PC-9 (cell line): Measurements from ENCODE around the gene OR2S2. TPM values are rescaled to one million over a fixed set of nuclear protein-coding genes. Genes with fewer than 3 reads are reported as not detected.

Experiments used
- BruUV-seq: library from RNA; stranded (reverse); fragments of 400-500 nt; replicated peaks from 2 replicates; lab custom pipeline; 2021; lab: Mats Ljungman, UMichigan
- CTCF ChIA-PET: fragments of 300-600 bp; sonication (Branson Sonifier 250); formaldehyde crosslinking; loops from one replicate; lab custom pipeline; 2022; ENCODE audit warnings: antibody characterized with exemption; lab: Charles Lee
- POLR2A ChIA-PET: fragments of 300-600 bp; sonication (Branson Sonifier 250); formaldehyde crosslinking; loops from one replicate; lab custom pipeline; 2022; ENCODE audit warnings: antibody characterized with exemption; ENCODE audit not compliant: unreplicated experiment; lab: Charles Lee
- DNase-seq, 2 experiments: peaks; one replicate each; pipeline versions ENCODE4 v3.0.0 to v3.0.0-alpha.2; 2015 to 2022; ENCODE audit warnings: mixed read lengths in 1 of 2
- H2AFZ ChIP-seq: fragments of 200-600 bp; sonication (generic); 2 replicates; pipeline ENCODE4 v1.8.1; 2017; ENCODE audit warnings: antibody characterized with exemption
- H3F3A ChIP-seq: fragments of 200-600 bp; sonication (generic); 2 replicates; pipeline ENCODE4 v1.8.1; 2017; ENCODE audit warnings: antibody characterized with exemption, mild to moderate bottlenecking, low read depth; ENCODE audit not compliant: insufficient read depth
- H3K27ac ChIP-seq: fragments of 200-600 bp; sonication (generic); 2 replicates; pipeline ENCODE4 v1.6.1; 2016; ENCODE audit warnings: mixed run types
- H3K27me3 ChIP-seq: fragments of 200-600 bp; sonication (generic); 2 replicates; pipeline ENCODE4 v1.6.1; 2016; ENCODE audit warnings: low read depth, mixed run types; ENCODE audit not compliant: insufficient read depth
- H3K36me3 ChIP-seq: fragments of 200-600 bp; sonication (generic); 2 replicates; pipeline ENCODE4 v1.6.1; 2016; ENCODE audit warnings: low read depth, mixed run types
- H3K4me1 ChIP-seq: fragments of 200-600 bp; sonication (generic); replicated peaks from 2 replicates; pipeline ENCODE4 v1.6.1; 2016; ENCODE audit warnings: mixed run types; ENCODE audit not compliant: insufficient read depth
- H3K4me2 ChIP-seq: fragments of 200-600 bp; sonication (generic); 2 replicates; pipeline ENCODE4 v1.6.1; 2017; ENCODE audit warnings: mixed run types
- H3K4me3 ChIP-seq: fragments of 200-600 bp; sonication (generic); 2 replicates; pipeline ENCODE4 v1.6.1; 2016; ENCODE audit warnings: mixed run types
- H3K79me2 ChIP-seq: fragments of 200-600 bp; sonication (generic); 2 replicates; pipeline ENCODE4 v1.6.1; 2017; ENCODE audit warnings: low read depth, mixed run types
- H3K9me2 ChIP-seq: fragments of 200-600 bp; sonication (generic); 2 replicates; pipeline ENCODE4 v1.8.1; 2017; ENCODE audit warnings: mild to moderate bottlenecking; ENCODE audit not compliant: insufficient read depth
- H3K9me3 ChIP-seq: fragments of 200-600 bp; sonication (generic); 2 replicates; pipeline ENCODE4 v1.8.1; 2016; ENCODE audit warnings: low read depth; ENCODE audit not compliant: insufficient read depth
- H4K20me1 ChIP-seq: fragments of 200-600 bp; sonication (generic); 2 replicates; pipeline ENCODE4 v1.8.1; 2017; ENCODE audit not compliant: insufficient read depth
- EZH2 ChIP-seq: fragments of 200-600 bp; sonication (generic); IDR thresholded peaks from 2 replicates; pipeline ENCODE4 v1.8.0; 2017; ENCODE audit warnings: antibody characterized with exemption, low read depth
- intact Hi-C: fragments of 100-400 bp; cut with micrococcal nuclease; formaldehyde crosslinking; loops from one replicate; pipeline ENCODE4 v1.10.0; 2022; ENCODE audit not compliant: unreplicated experiment
- total RNA-seq: library from RNA; stranded (reverse); gene quantifications from 2 replicates; pipeline ENCODE4 v1.2.3, GENCODE V29; 2021
- TF ChIP-seq, protein P1 (sequence below): fragments of 200-600 bp; sonication (generic); conservative IDR thresholded peaks from 2 replicates; pipeline ENCODE4 v1.6.1; 2017; ENCODE audit warnings: mixed run types, antibody characterized with exemption, mild to moderate bottlenecking, moderate library complexity

Gene OR2S2
- total RNA-seq, 1 experiment from 2014 or later: not detected

DNA sequence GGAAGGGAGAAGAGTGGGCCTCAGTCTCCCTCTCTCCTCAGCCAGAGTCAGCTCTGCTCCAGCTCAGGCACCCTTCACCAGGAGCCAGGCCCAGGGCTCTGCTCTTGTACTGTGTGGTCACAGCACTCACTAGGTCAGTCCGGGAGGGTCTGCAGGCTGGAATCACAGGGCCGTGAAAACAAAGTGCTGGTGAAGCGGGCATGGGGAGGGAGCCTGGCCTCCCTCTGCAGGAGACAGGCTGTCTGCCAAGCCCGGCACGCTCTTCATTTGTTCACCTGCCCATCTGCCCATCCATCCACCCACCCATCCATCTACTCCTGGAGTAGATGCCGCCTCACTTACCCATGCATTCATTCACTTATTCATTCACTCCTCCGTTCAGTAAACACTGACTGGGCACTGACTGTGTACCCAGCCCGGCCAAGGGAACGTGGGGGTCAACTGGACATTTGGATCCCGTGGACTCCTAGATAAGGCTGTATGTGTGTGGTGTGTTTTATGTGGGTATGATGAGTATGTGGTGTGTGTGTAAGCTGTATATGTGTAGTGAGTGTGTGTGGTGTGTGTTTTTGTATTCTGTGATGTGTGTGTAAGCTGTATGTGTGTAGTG is 45.1 kb downstream of the OR2S2 start:
- BruUV-seq: no TSS peak
- no peak overlapping the region for H3K27ac ChIP-seq
- no peak overlapping the region for H3K4me3 ChIP-seq
- H3K4me1 ChIP-seq: peaks cover 33% of the 10 kb centered on the region
- peaks cover 16% of the 10 kb centered on the region for H3F3A ChIP-seq
- H2AFZ ChIP-seq: no peak overlapping the region
- H3K36me3 ChIP-seq: no peaks in the 10 kb centered on the region
- intact Hi-C loops: no loop called here
- H3K27me3 ChIP-seq: no peaks in the 10 kb centered on the region
- no peaks in the 10 kb centered on the region for H3K79me2 ChIP-seq
- H3K9me2 ChIP-seq: no peaks in the 10 kb centered on the region
- H3K4me2 ChIP-seq: no peak overlapping the region
- ChIA-PET CTCF (no interaction called here), POLR2A (interaction anchor here (0.5 to 0.7 kb wide), 2 partner anchors 99 to 261 kb away, joined by 3 read pairs; no protein-coding TSS in a partner anchor)
- TF ChIP-seq, protein P1, sequence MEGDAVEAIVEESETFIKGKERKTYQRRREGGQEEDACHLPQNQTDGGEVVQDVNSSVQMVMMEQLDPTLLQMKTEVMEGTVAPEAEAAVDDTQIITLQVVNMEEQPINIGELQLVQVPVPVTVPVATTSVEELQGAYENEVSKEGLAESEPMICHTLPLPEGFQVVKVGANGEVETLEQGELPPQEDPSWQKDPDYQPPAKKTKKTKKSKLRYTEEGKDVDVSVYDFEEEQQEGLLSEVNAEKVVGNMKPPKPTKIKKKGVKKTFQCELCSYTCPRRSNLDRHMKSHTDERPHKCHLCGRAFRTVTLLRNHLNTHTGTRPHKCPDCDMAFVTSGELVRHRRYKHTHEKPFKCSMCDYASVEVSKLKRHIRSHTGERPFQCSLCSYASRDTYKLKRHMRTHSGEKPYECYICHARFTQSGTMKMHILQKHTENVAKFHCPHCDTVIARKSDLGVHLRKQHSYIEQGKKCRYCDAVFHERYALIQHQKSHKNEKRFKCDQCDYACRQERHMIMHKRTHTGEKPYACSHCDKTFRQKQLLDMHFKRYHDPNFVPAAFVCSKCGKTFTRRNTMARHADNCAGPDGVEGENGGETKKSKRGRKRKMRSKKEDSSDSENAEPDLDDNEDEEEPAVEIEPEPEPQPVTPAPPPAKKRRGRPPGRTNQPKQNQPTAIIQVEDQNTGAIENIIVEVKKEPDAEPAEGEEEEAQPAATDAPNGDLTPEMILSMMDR: no peak
- no peak for TF ChIP-seq EZH2
- no peaks in the 10 kb centered on the region for H3K9me3 ChIP-seq
- DNase-seq: no peak
- H4K20me1 ChIP-seq: no peaks in the 10 kb centered on the region

DNA sequence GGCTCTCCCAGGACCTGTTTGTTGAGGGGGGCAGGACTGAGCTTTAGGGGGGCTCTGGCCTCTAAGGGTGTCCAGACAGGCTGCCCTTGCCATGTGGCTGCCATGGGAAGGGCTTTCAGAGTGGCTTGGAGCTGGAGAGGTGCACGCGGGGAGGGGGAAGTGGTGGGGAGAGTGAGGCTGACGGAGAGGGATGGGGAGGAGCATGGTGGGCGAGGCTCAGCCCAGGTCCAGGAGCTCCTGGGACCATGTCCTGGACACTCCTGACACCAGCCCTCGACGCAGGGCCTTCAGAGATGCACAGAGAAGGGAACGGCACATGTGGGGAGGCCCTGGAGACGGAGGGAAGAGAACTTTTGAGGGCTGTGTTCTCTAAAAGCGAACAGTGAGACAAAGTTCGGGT is 46.3 kb downstream of the OR2S2 start:
- TF ChIP-seq, protein P1: no peak
- TF ChIP-seq EZH2: no peak
- Histone ChIP-seq H3K36me3 (no peaks in the 10 kb centered on the region), H3K27me3 (no peaks in the 10 kb centered on the region), H3K9me2 (no peaks in the 10 kb centered on the region), H3K4me1 (peaks cover 45% of the 10 kb centered on the region), H3K9me3 (no peaks in the 10 kb centered on the region), H2AFZ (no peak overlapping the region), H3K4me3 (no peak overlapping the region), H4K20me1 (no peaks in the 10 kb centered on the region), H3K27ac (no peak overlapping the region), H3K79me2 (no peaks in the 10 kb centered on the region), H3F3A (peaks cover 28% of the 10 kb centered on the region), H3K4me2 (no peak overlapping the region)
- intact Hi-C loops: no loop called here
- ChIA-PET CTCF (no interaction called here), POLR2A (no interaction called here)
- DNase-seq: no peak
- BruUV-seq: no TSS peak

DNA sequence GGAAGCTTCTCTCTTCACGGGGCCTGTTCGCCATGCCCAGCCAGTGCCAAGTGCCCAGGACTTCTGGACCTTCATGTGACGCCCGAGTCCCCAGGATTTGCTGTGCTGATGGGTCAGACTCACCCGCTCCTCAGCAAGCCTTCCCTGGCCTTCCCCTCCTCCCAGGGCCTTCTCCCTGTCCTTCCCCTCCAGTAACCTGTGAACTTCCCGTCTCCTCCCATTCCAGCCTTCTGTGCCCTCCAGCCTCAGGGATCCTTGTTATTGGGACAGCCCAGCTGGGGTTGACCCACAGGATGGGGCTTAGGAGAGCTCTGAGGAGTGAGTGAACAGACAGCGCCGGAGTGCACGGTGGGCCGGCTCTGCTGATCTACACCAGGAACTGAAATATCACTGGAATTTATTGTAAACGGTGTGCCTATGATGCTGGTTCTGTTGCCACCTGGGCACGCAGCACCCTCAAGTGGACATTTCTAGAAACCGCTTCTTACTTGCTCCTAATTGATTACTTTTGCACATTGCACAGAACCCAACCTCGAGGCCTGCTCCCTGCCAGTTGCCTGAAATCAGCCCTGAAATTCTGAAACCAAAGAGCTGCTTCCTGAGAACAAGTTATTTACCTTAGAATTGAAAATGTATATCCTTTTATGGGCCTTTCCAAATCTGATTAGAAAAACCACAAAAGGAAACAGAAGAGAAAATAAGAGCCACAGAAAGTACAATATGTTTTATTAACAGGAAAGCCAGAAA is 47.2 kb downstream of the OR2S2 start:
- Histone ChIP-seq H3F3A (peaks cover 29% of the 10 kb centered on the region), H3K4me2 (no peak overlapping the region), H3K27ac (no peak overlapping the region), H3K4me3 (no peak overlapping the region), H4K20me1 (no peaks in the 10 kb centered on the region), H3K9me3 (no peaks in the 10 kb centered on the region), H3K27me3 (no peaks in the 10 kb centered on the region), H2AFZ (no peak overlapping the region), H3K4me1 (peaks cover 53% of the 10 kb centered on the region), H3K36me3 (no peaks in the 10 kb centered on the region), H3K9me2 (no peaks in the 10 kb centered on the region), H3K79me2 (no peaks in the 10 kb centered on the region)
- BruUV-seq: no TSS peak
- ChIA-PET CTCF (no interaction called here), POLR2A (interaction anchor here (0.7 kb wide), 1 partner anchor 65 kb away, joined by 3 read pairs; no protein-coding TSS in a partner anchor)
- peak in 1 of 2 experiments; percentile 39 for DNase-seq
- TF ChIP-seq EZH2: no peak
- TF ChIP-seq, protein P1: peak; percentile 67
- intact Hi-C loops: no loop called here
